GM12891 (cell line): ENCODE results near the gene KRT81.
"Not testable (repeated sequence)": the region's sequence is repeated elsewhere in the genome, so short reads cannot be mapped to it uniquely, and the experiment has no call there.

Experiments
- DNase-seq: peaks from one replicate; pipeline ENCODE4 v3.0.0; 2011; ENCODE audit warnings: low spot score; ENCODE audit not compliant: insufficient read length
- FAIRE-seq: peaks from 2 replicates; lab custom pipeline; 2011; peaks lifted over from hg19 to GRCh38; lab: Jason Lieb, UNC
- PAX5 ChIP-seq: IDR thresholded peaks from 2 replicates; pipeline ENCODE4 v1.6.1; 2011; ENCODE audit warnings: low read length, moderate library complexity, mild to moderate bottlenecking; ENCODE audit not compliant: insufficient read depth, severe bottlenecking
- POLR2A ChIP-seq: IDR thresholded peaks from 2 replicates; pipeline ENCODE4 v1.6.1; 2011; ENCODE audit warnings: low read depth, low read length, control low read depth
- POLR2AphosphoS5 ChIP-seq: IDR thresholded peaks from 2 replicates; pipeline ENCODE4 v1.6.1; 2011; ENCODE audit warnings: low read depth, low read length, control low read depth
- POU2F2 ChIP-seq: IDR thresholded peaks from 2 replicates; pipeline ENCODE4 v1.6.1; 2011; ENCODE audit warnings: low read depth, mild to moderate bottlenecking, control low read depth, low read length, moderate library complexity
- SPI1 ChIP-seq: IDR thresholded peaks from 2 replicates; pipeline ENCODE4 v1.6.1; 2011; ENCODE audit warnings: low read depth, low read length, control low read depth
- TAF1 ChIP-seq: IDR thresholded peaks from 2 replicates; pipeline ENCODE4 v1.6.1; 2011; ENCODE audit warnings: low read depth, low read length, control low read depth

The KRT81 gene

DNA sequence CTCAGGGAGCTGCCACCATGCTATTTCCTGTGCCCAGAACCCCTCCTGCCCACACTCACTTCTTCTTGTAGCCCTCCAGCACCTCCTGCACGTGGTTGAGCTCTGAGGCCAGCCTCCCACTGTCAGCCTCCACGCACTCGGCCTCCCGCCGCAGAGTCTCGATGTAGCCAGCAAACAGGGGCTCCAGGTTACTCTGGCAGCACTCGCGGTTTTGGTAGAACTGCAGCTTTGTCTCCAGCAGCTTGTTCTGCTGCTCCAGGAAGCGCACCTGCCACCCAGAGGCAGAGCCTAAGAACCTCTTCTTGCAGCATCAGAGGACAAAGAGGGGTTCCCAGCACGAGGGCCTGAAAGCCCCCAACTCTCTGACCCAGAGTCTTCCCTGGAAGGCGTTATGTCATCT is 27.8 kb upstream of the KRT81 start:
- no peak for FAIRE-seq
- DNase-seq: no peak
- TF ChIP-seq POLR2AphosphoS5: no peak
- no peak for TF ChIP-seq TAF1
- no peak for TF ChIP-seq POLR2A
- TF ChIP-seq SPI1: no peak
- no peak for TF ChIP-seq PAX5
- TF ChIP-seq POU2F2: no peak

GRCh38 chr12:52318241-52318990 is 27.1 kb upstream of the KRT81 start:
- FAIRE-seq (no peak), DNase-seq (no peak)
- TF ChIP-seq POLR2AphosphoS5 (no peak), SPI1 (no peak), POLR2A (no peak), TAF1 (no peak), POU2F2 (no peak)

DNA sequence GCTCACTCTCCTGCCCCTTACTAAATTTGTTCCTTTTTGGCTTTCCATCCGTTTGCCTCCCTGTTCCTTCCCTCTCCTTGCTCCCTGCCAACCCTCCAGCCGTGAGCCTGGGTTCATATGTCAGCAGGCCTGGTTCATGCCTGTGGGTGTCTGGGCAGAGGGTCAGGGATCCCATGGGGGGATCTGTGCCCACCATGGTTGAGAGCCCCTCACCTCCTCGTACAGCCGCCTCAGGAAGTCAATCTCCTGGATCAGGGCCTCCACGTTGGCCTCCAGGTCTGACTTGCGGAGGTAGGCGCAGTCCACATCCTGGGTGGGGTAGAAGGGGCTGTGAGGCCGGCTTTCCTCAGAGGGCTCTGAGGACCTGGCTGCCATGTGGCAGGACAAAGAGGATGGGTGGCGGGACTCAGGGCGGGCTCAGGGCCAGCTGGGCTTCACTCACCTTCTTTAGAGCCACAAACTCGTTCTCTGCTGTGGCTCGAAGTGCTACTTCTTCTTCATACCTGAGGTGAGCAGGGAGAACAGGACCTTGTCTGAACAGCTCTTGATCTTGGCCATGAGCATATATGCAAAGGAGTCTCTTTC is 26.2 kb upstream of the KRT81 start:
- FAIRE-seq: no peak
- TF ChIP-seq PAX5 (no peak), TAF1 (no peak), SPI1 (no peak), POLR2A (no peak), POLR2AphosphoS5 (no peak), POU2F2 (no peak)
- DNase-seq: no peak

DNA sequence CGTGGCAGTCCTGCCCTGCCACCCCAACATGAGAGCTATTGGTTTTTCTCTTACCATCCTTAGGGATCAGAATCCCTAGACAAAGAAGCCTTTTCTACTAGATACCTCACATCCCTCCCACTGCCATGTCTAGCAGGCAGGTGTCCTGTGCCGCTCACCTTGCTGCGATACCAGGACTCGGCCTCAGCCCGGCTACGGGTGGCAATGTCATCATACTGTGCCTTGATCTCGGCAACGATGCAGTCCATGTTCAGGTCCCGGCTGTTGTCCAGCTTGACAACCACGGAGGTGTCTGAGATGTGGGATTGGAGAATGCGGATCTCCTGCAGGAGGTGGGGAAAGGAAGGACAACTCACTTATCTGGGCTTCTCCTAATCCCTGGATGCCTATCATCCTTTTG is 25.4 kb upstream of the KRT81 start:
- TF ChIP-seq SPI1 (no peak), POLR2A (no peak), PAX5 (no peak), TAF1 (no peak), POLR2AphosphoS5 (no peak), POU2F2 (no peak)
- DNase-seq: no peak
- FAIRE-seq: no peak

DNA sequence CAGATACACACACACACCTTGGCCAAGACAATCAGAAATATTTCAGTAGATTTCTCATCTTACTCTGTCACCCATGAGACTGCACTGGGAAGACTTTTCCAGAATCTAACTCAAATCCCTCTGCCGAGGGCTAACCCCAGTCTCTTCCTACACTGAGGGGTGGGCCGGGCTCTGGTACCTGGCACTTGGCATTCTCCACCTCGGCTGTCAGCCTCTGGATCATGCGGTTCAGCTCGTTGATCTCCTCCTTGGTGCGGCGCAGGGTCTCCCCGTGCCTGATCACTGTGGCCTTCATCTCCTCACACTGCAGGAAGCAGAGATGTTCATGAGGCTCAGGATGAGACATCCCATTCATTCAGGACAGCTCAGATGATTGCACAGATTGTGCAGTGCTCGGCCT is 25.0 kb upstream of the KRT81 start:
- DNase-seq (no peak), FAIRE-seq (no peak)
- no peak for TF ChIP-seq POLR2A
- TF ChIP-seq SPI1: no peak
- TF ChIP-seq POLR2AphosphoS5: no peak
- TF ChIP-seq TAF1: no peak
- TF ChIP-seq PAX5: no peak
- TF ChIP-seq POU2F2: no peak

DNA sequence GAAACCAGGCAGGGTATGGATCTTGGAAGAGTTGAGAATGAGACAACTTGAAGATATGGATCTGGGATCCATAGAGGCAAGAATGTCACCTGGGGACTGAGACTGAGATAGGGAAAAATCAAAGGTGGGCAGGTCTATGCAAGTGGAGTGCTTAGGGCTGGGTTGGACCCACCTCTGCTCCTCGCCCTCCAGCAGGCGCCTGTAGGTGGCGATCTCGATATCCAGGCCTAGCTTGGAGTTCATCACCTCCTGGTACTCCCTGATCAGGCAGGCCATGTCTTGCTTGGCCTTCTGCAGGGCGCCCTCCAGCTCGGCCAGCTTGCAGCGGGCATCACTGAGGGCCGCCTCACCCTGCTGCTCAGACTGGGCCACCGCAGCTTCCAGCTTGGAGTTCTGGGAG is 24.4 kb upstream of the KRT81 start:
- not testable (repeated sequence) for FAIRE-seq, DNase-seq

DNA sequence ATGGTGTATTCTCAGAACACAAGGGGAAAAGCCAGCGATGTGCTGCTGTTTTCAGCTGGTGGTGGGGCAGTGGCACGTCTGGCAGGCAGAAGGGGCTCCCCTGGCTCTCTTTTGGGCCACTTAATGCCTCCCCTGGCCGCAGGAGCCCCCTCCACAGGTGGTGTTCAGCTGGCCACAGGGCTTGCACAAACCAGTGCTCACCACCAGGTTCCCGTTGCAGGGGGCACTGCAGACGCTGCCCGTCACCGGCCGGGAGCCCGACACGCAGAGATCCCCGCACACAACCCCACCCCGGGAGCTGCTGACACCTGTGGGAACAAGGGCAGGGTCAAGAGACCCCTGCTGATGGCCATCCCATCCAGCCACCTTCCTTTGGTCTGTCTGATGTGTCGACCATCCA is 23.2 kb upstream of the KRT81 start:
- no peak for FAIRE-seq
- TF ChIP-seq TAF1 (no peak), POLR2A (no peak), POLR2AphosphoS5 (no peak), POU2F2 (no peak), PAX5 (no peak), SPI1 (no peak)
- no peak for DNase-seq

DNA sequence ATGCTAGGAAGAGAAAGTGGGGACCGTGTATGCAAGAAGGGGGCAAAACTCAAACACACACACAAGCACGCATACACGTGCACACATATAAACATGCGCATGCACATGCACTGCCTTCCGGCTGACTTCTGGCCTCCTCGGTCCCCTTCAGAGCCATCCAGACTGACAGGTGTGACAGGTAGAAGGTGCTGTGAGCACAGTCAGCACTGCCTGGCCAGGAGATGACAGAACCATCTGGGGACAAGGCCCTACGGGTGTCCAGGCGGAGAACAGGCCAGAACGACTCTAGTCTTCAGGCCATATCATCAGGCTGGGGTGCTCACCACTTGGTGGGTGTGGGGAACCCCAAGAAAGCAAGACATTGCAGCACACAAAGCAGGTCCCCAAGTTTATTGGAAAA is 22.6 kb upstream of the KRT81 start:
- DNase-seq: no peak
- TF ChIP-seq POLR2A: no peak
- no peak for TF ChIP-seq POLR2AphosphoS5
- TF ChIP-seq PAX5: no peak
- TF ChIP-seq POU2F2: no peak
- no peak for TF ChIP-seq TAF1
- TF ChIP-seq SPI1: no peak
- no peak for FAIRE-seq

- TF ChIP-seq POLR2A (no peak), TAF1 (no peak), PAX5 (no peak), POU2F2 (no peak), POLR2AphosphoS5 (no peak), SPI1 (no peak)
- DNase-seq: no peak
- no peak for FAIRE-seq
Measured at GRCh38 chr12:52313461-52313860, 22.1 kb upstream of the KRT81 start.
